ENCODE results near the gene ETV1. TPM values are rescaled to one million over a fixed set of nuclear protein-coding genes. Genes with fewer than 3 reads are reported as not detected.

ETV1 gene
- total and polyA plus RNA-seq, 4 donors = 1.2 to 4.3 (median 3.6) TPM

- H3K27me3 ChIP-seq (ENCODE audit: control insufficient read depth in 4 of 4, insufficient read depth in 4 of 4, low read length in 3 of 4) = no peaks in the 10 kb centered on the region
- H3K9me3 ChIP-seq (ENCODE audit: control insufficient read depth in 4 of 4, low read length in 3 of 4) = no peaks in the 10 kb centered on the region
- TF ChIP-seq HNF4G (IDR thresholded peaks at IDR 0.05) (no peak), ATF3 (IDR thresholded peaks at IDR 0.05) (no peak), ZBTB33 (IDR thresholded peaks at IDR 0.05) (no peak), CTCF (IDR thresholded peaks at IDR 0.05; ENCODE audit: low read depth, low read length, missing input control) (no peak), YY1 (IDR thresholded peaks at IDR 0.05) (no peak), FOXA1 (IDR thresholded peaks at IDR 0.05) (no peak), NR2F2 (IDR thresholded peaks at IDR 0.05) (no peak), FOXA2 (IDR thresholded peaks at IDR 0.05) (no peak), RAD21 (IDR thresholded peaks at IDR 0.05) (no peak)
- peaks cover 0 to 8% (median 5%) of the 10 kb centered on the region in 4 donors for H3K36me3 ChIP-seq (ENCODE audit: control insufficient read depth in 4 of 4, insufficient read depth in 3 of 4, low read depth in 1 of 4, low read length in 3 of 4)
- no peak for DNase-seq (ENCODE audit: low spot score)
- 85% methylated on average over 5 of the region's 5 CpGs for WGBS
- no peaks in the 10 kb centered on the region for H3K4me1 ChIP-seq (ENCODE audit: control insufficient read depth in 4 of 4, insufficient read depth in 4 of 4, low read length in 3 of 4)
- no peak overlapping the region for H3K9ac ChIP-seq (ENCODE audit: low read depth in 1 of 2, low read length in 2 of 2)
- no peak overlapping the region for H3K27ac ChIP-seq (ENCODE audit: low read depth in 1 of 2, low read length in 2 of 2)
- H3K4me3 ChIP-seq (ENCODE audit: low read depth in 1 of 3, low read length in 3 of 3) = no peak overlapping the region
Measured at GRCh38 chr7:13933536-13933935, 55.9 kb downstream of the ETV1 start.

GRCh38 chr7:13933091-13933490 lies 56.4 kb downstream of the ETV1 start:
- no peak for DNase-seq (ENCODE audit: low spot score)
- Histone ChIP-seq H3K27ac (ENCODE audit: low read depth in 1 of 2, low read length in 2 of 2) (no peak overlapping the region), H3K4me1 (ENCODE audit: control insufficient read depth in 4 of 4, insufficient read depth in 4 of 4, low read length in 3 of 4) (no peaks in the 10 kb centered on the region), H3K9ac (ENCODE audit: low read depth in 1 of 2, low read length in 2 of 2) (no peak overlapping the region), H3K27me3 (ENCODE audit: control insufficient read depth in 4 of 4, insufficient read depth in 4 of 4, low read length in 3 of 4) (no peaks in the 10 kb centered on the region), H3K36me3 (ENCODE audit: control insufficient read depth in 4 of 4, insufficient read depth in 3 of 4, low read depth in 1 of 4, low read length in 3 of 4) (peaks cover 0 to 8% (median 5%) of the 10 kb centered on the region in 4 donors), H3K4me3 (ENCODE audit: low read depth in 1 of 3, low read length in 3 of 3) (no peak overlapping the region), H3K9me3 (ENCODE audit: control insufficient read depth in 4 of 4, low read length in 3 of 4) (no peaks in the 10 kb centered on the region)
- WGBS = 91% methylated on average over 3 of the region's 3 CpGs
- TF ChIP-seq JUND (IDR thresholded peaks at IDR 0.05) (no peak), FOXA2 (IDR thresholded peaks at IDR 0.05) (no peak), FOXA1 (IDR thresholded peaks at IDR 0.05) (no peak), ZBTB33 (IDR thresholded peaks at IDR 0.05) (no peak), CTCF (IDR thresholded peaks at IDR 0.05; ENCODE audit: low read depth, low read length, missing input control) (no peak), HNF4A (conservative IDR thresholded peaks at IDR 0.05) (no peak), RXRA (IDR thresholded peaks at IDR 0.05) (no peak), ATF3 (IDR thresholded peaks at IDR 0.05) (no peak), SP1 (IDR thresholded peaks at IDR 0.05) (no peak), MAX (IDR thresholded peaks at IDR 0.05) (no peak), RAD21 (IDR thresholded peaks at IDR 0.05) (no peak), NR2F2 (IDR thresholded peaks at IDR 0.05) (no peak), GABPA (IDR thresholded peaks at IDR 0.05 in 1 of 2, conservative IDR thresholded peaks at IDR 0.05 in 1 of 2) (no peak), EGR1 (IDR thresholded peaks at IDR 0.05; ENCODE audit: low read depth in 2 of 2) (no peak), HNF4G (IDR thresholded peaks at IDR 0.05) (no peak), TAF1 (conservative IDR thresholded peaks at IDR 0.05) (no peak), REST (IDR thresholded peaks at IDR 0.05) (no peak), YY1 (IDR thresholded peaks at IDR 0.05) (no peak)

Measured in liver (tissue), 9 donors.